NCI-H526 treated with DMSO at 0.1 percent for 48 hours (cell line): ENCODE measurements around the gene PLEKHG4B.
"Not testable (repeated sequence)": the region's sequence is repeated elsewhere in the genome, so short reads cannot be mapped to it uniquely, and the experiment has no call there.

Experiments used
- DNase-seq: peaks from one replicate; lab custom pipeline; 2025; lab: John Stamatoyannopoulos, UW

PLEKHG4B gene

GRCh38 chr5:233426-233825 lies 141.5 kb downstream of the PLEKHG4B start:
- DNase-seq, result not testable (repeated sequence)

- no peak for DNase-seq
These were observed 142.5 kb downstream of the PLEKHG4B start for GRCh38 chr5:234450-234849.

GRCh38 chr5:235527-235926 lies 143.6 kb downstream of the PLEKHG4B start:
- not testable (repeated sequence) for DNase-seq

- DNase-seq, result not testable (repeated sequence)
These were observed 146.0 kb downstream of the PLEKHG4B start for GRCh38 chr5:237931-238330.
